ENCODE results near the gene ARHGAP8.
A peak's percentile ranks its signal among the peaks of the same experiment; 100 is the strongest.
"Not testable (repeated sequence)": the region's sequence is repeated elsewhere in the genome, so short reads cannot be mapped to it uniquely, and the experiment has no call there.

The ARHGAP8 gene

DNA sequence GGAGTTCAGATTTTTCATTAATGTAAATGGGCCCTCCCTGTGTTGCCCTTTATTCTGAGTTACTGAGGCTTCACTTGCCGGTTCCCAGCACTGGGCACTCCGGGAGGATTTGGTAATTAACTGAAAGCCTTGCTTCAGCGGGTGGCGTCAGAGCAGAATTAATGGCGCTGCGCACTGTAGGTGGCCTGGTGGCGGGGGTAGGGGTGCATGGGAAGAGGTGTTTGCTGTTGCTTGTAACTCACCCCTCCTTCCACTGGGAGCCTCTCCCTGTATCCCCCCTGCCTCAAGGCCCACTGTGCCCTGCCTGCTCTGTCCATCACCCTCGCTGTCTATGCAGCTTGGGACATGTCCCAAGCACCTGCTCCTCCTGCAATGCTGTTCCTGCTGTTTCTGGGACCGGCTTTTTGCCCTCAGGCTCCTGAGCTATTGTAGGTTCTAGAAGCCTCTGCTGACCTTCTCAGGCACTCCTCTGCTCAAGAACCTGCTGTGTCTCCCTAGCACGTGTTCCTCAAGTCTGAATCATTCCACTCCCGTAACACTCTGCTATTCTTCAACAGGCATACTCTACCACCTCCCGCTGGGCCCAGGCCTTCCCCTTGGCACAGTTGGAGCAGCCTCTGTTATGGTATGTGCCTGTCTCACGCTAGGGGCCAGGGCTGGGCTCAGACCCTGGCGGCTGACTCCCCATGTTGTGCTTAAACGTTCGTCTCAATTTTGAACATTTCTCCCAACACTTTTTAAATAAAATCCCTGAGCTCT lies 24.4 kb downstream of the ARHGAP8 start:
- no peak for DNase-seq

GRCh38 chr22:44777364-44777755 lies 25.0 kb downstream of the ARHGAP8 start:
- DNase-seq = no peak

DNA sequence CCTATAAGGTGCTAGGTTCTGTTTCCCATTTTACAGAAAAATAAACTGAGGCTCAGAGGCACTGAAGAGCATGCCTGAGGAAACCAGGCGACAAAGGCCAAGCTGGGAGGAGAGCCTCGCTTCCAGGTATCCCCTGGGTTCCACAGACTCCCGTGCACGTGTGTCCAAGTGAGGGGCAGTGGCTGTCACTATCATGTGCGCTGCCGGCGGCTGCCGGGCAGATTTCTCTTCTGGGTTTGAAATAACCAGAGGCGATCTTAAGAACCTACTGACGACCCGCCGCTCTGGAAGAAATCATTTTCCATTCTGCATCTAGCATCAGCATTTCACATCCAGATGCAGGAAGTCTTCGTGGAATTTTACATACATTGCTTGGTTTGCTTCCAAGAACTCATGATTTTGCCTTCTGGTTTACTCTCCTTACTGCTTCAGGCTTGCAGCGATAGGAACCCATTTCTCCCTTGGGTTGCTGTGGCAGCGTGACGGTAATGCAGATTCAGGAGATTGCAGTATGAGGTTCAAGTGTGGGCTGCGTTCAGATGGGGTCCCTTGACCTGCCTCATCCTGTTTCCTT lies 28.6 kb downstream of the ARHGAP8 start:
- no peak for DNase-seq

GRCh38 chr22:44782363-44782963 lies 30.1 kb downstream of the ARHGAP8 start:
- peak; percentile 5 for DNase-seq

DNA sequence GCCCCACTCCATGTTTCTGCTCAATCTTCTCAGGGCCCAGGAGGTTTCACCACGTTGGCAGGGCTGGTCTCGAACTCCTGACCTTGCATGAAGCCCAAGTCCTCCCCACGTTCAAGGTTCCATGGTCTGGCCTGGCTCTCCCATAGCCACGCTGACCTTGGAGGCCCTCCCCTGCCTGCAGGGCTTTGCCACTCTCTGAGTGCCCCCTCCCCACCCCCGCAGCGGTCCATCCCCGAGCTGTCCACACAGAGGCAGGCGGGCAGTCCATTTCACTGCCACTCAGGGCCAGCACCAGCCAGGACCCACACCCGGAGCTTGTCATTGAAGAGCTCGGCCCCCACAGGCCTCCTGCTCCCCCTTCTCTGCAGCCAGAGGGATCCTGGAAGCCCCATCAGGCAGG lies 30.7 kb downstream of the ARHGAP8 start:
- DNase-seq = no peak

DNA sequence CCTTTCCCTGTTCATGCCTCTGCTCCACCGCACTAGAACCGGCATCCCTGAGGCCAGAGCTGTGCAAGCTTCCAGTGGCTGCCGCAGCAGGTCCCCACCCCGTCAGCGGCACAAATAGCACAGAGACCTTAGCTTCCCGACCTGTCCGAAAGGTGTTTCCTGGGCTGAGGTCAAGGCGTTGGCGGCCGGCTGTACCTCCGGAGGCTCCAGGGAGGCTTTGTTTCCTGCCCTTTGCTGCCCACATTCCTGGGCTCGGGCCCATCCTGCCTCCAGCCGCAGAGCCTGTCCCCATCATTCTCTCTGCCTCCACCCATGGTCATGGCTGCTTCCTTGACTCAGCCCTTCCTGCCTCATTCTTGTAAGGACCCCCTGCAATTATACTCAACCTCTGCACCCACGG lies 31.2 kb downstream of the ARHGAP8 start:
- DNase-seq = no peak

DNA sequence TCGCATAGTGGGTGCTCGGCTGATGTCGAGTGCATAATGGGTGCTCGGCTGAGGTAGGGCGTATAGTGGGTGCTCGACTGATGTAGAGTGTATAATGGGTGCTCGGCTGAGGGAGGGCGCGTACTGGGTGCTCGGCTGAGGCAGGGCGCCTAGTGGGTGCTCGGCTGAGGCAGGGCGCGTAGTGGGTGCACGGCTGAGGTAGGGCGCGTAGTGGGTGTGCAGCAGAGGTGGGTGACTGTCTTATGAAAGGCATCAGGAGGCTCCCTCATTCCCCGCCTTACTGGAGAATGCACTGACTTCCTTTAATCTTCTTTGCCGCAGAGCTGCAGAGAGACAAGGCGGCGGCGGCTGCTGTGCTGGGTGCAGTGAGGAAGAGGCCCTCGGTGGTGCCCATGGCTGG lies 33.8 kb downstream of the ARHGAP8 start:
- no peak for DNase-seq

DNA sequence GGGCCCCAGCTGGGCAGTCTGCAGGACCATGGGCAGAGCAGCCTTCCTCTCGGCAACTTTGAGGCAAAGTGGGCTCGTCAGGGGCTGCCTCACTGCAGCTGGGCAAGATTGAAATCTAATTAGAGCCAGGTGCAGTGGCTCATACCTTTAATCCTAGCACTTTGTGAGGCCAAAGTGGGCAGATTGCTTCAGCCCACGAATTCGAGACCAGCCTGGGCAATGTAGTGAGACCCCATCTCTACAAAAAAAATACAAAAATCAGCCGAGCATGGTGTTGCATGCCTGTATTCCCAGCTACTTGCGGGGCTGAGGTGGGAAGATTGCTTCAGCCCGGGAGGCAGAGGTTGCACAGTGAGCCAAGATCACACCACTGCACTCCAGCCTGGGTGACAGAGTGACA lies 34.2 kb downstream of the ARHGAP8 start:
- no peak for DNase-seq

- DNase-seq = no peak
Observed at GRCh38 chr22:44787832-44788231, 35.5 kb downstream of the ARHGAP8 start.

DNA sequence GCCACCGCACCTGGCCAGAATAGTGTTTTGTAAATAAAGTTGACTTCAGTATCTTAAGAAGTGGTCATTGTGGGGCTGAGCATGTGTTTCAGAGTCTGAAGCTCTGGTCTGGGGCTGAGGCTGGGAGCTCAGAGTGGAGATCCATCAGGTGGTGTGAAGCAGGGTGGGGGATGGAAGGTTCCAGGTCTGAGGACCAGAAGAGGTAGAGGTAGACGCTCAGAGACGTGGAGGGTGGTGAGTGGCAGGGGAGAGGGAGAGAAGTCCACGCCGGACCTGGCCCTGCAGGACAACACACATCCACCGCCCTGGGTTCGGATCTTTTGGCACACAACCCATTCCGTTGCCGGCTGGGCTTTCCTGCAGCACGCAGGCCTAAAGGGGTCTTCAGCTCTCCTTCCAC lies 40.7 kb downstream of the ARHGAP8 start:
- no peak for DNase-seq

GRCh38 chr22:44793506-44794172 lies 41.3 kb downstream of the ARHGAP8 start:
- no peak for DNase-seq

GRCh38 chr22:44795701-44796630 lies 43.6 kb downstream of the ARHGAP8 start:
- DNase-seq = no peak

- no peak for DNase-seq
Observed at GRCh38 chr22:44797181-44797725, 44.9 kb downstream of the ARHGAP8 start.

DNA sequence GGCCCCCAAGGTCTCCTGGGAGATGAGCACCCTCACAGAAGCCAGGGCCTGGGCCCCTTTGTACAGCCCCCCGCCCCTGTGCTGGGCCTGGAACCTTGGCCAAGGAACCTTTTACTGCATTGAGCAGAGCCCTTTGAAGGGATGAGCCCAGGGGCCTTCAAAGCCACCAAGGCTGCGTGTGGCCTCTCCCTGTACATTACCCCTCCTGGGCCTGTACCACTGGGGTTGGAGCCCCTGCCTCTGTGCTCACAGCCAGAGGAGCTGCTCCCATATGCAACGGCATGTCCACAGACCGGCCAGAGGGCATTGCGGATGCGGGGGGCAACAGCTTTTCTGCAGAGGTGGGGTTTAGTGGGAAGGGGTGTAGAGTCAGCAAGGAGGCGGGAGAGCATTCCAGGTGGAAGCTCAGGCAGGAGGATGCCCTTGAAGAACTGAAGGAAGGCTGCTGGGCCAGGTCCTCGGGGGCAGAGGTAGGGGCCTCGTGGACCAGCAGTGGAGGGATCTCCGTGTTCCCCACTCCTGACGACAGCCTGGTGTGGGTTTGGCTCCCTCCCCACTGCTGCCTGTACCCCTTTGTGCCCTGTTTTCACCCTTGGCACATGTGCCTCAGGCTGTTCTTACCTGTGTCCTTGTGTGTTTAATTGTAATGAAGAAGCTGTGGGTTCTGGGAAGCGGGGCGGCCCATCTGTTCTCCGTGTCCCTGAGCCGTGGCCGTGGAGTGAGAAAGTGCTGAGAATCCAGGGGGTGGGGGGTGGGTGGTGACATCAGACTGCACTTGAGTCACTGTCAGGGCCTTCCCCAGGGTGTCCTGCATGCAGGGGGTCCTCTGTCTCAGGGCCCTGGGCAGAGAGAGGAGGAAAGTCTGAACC lies 46.9 kb downstream of the ARHGAP8 start:
- DNase-seq = no peak

GRCh38 chr22:44799946-44800634 lies 47.7 kb downstream of the ARHGAP8 start:
- DNase-seq = not testable (repeated sequence)

DNA sequence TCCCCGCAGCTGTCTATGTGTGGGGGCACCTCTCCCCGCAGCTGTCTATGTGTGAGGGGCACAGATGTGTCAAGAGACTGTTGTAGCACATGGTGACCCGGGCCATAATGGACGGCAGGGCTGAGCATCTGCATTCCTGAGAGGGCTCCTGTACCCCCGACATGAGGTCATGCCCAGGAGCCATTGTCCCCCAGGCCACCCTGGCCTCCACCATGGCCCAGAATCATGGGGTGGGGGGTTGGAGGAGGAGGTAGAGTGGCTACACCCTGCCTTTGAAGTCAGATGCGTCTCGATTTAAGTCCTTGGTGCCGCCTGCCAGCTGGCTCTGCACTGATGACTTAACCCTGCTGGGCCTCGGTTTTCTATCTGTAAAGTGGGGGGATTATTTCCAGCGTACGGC lies 49.1 kb downstream of the ARHGAP8 start:
- DNase-seq = no peak

- no peak for DNase-seq
Observed at GRCh38 chr22:44802071-44802700, 49.8 kb downstream of the ARHGAP8 start.

GRCh38 chr22:44802956-44803355 lies 50.6 kb downstream of the ARHGAP8 start:
- no peak for DNase-seq

DNA sequence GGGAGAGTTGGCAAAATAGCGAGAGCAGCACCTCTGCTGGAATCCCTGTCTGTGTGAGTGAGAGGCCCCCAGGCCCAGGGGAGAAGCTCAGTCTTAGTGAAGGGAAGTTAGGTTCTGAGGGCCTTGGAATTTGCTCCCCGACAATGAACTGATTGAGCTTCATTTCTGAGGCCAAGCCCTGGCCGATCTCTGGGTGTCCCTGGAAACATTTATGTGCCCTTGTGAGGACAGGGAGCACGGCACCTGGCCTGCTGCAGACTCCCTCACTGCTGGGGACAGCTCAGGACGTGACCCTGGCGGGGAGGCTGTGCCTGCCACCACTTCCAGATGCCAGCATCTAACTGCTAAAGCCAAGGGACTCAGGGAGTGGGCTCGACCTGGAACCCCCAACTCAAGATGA lies 52.0 kb downstream of the ARHGAP8 start:
- no peak for DNase-seq

- no peak for DNase-seq
Observed at GRCh38 chr22:44805711-44806110, 53.3 kb downstream of the ARHGAP8 start.
